SU-DHL-6 (cell line): ENCODE measurements around the gene INPP5A.

Source experiments
- H2AFZ ChIP-seq: fragments of 200-600 bp; sonication (generic); 2 replicates; pipeline ENCODE4 v1.6.1; 2014; ENCODE audit warnings: low read depth, mild to moderate bottlenecking, moderate library complexity, mixed read lengths, antibody characterized with exemption, low read length; ENCODE audit not compliant: severe bottlenecking
- H3F3A ChIP-seq: fragments of 200-600 bp; shearing (Covaris generic); 2 replicates; pipeline ENCODE4 v1.6.0; 2016; ENCODE audit warnings: antibody characterized with exemption, mild to moderate bottlenecking; ENCODE audit not compliant: insufficient read depth
- H3K27ac ChIP-seq: fragments of 200-600 bp; sonication (generic); 2 replicates; pipeline ENCODE4 v1.5.1; 2016; ENCODE audit warnings: low read depth, mild to moderate bottlenecking, low read length, moderate library complexity, mixed read lengths
- H3K27me3 ChIP-seq: fragments of 200-600 bp; sonication (generic), shearing (Covaris generic); 2 replicates; pipeline ENCODE4 v1.6.0; 2014; ENCODE audit warnings: mild to moderate bottlenecking, low read length
- H3K36me3 ChIP-seq: fragments of 200-600 bp; sonication (generic); 2 replicates; pipeline ENCODE4 v1.6.1; 2014; ENCODE audit warnings: mild to moderate bottlenecking, low read length, mixed read lengths
- H3K4me2 ChIP-seq: fragments of 300-600, 200-600 bp; shearing (Covaris generic), sonication (generic); 2 replicates; pipeline ENCODE4 v1.6.0; 2014; ENCODE audit warnings: low read length, low read depth, mild to moderate bottlenecking; ENCODE audit not compliant: poor library complexity, severe bottlenecking
- H3K4me3 ChIP-seq: fragments of 200-600 bp; sonication (generic); 2 replicates; pipeline ENCODE4 v1.5.1; 2014; ENCODE audit warnings: antibody characterized with exemption, low read length, mild to moderate bottlenecking, mixed read lengths; ENCODE audit not compliant: insufficient read depth, poor library complexity, severe bottlenecking
- H3K79me2 ChIP-seq: fragments of 200-600 bp; sonication (generic); 2 replicates; pipeline ENCODE4 v1.6.1; 2014; ENCODE audit warnings: mild to moderate bottlenecking, low read length, moderate library complexity; ENCODE audit not compliant: insufficient read depth
- H3K9ac ChIP-seq: fragments of 200-600 bp; sonication (generic); 2 replicates; pipeline ENCODE4 v1.7.0; 2014; ENCODE audit warnings: mild to moderate bottlenecking, low read length
- H3K9me2 ChIP-seq: fragments of 200-600 bp; sonication (generic); replicated peaks from 2 replicates; pipeline ENCODE4 v1.6.1; 2014; ENCODE audit warnings: low read length; ENCODE audit not compliant: insufficient read depth
- H3K9me3 ChIP-seq: fragments of 200-600 bp; sonication (generic); 2 replicates; pipeline ENCODE4 v1.6.1; 2014; ENCODE audit warnings: low read length, mixed read lengths; ENCODE audit not compliant: insufficient read depth
- H4K20me1 ChIP-seq: fragments of 200-600 bp; sonication (generic); 2 replicates; pipeline ENCODE4 v1.6.1; 2014; ENCODE audit warnings: low read depth, mild to moderate bottlenecking, antibody characterized with exemption, low read length, moderate library complexity, mixed read lengths
- CTCF ChIP-seq: fragments of 200-600 bp; sonication (generic); IDR thresholded peaks from one replicate; pipeline ENCODE4 v1.5.1; 2017; ENCODE audit warnings: antibody characterized with exemption, mild to moderate bottlenecking, low read length, moderate library complexity; ENCODE audit not compliant: insufficient read depth, poor library complexity, severe bottlenecking
- EZH2phosphoT487 ChIP-seq: fragments of 200-600 bp; sonication (generic), shearing (Covaris generic); conservative IDR thresholded peaks from 2 replicates; pipeline ENCODE4 v1.6.1; 2018; ENCODE audit warnings: mild to moderate bottlenecking, antibody characterized with exemption, low read length, moderate library complexity, mixed read lengths

Gene INPP5A

DNA sequence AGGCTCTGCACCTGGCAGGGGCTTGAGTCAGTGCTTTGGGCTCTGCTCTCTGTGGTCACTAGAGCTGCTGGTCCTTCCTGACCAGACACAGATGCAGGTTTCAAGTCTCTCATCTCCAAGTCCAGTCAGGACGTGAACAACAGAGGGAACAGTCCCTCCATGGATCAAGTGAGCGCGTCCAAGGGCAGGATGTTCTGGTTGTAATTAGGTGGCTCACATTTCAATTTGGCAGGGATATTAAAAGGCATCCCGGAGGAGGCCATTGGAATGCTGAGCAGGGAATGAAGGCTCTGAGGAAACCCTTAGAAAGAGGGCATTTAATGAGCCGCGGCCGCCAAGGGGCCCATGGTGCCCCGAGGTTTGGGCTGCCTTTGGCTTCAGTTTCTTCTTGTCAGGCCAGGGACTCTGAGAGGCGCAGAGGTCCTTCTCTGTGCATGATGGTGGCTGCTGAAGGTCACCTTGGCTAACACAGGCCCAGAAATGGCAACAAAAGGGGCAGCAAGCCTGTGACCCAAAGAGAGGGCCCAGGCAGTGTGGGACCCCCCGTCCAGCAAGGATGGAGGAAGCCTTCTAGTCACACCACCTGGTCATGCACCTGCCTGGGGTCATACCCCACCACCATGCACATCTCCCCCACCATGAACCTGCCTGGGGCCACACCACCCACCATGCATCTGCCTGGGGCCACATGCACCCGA lies 30.7 kb upstream of the INPP5A start:
- Histone ChIP-seq H3K4me2 (no peak overlapping the region), H3K27me3 (no peaks in the 10 kb centered on the region), H3K4me3 (no peak overlapping the region), H4K20me1 (no peaks in the 10 kb centered on the region), H3K79me2 (no peaks in the 10 kb centered on the region), H3K9ac (no peak overlapping the region), H3F3A (no peaks in the 10 kb centered on the region), H2AFZ (no peak overlapping the region), H3K36me3 (no peaks in the 10 kb centered on the region), H3K9me2 (no peaks in the 10 kb centered on the region), H3K9me3 (no peaks in the 10 kb centered on the region), H3K27ac (no peak overlapping the region)
- no peak for TF ChIP-seq EZH2phosphoT487
- TF ChIP-seq CTCF, result no peak

- Histone ChIP-seq H3K79me2 (no peaks in the 10 kb centered on the region), H3K27me3 (no peaks in the 10 kb centered on the region), H3K27ac (no peak overlapping the region), H4K20me1 (no peaks in the 10 kb centered on the region), H3K9me3 (no peaks in the 10 kb centered on the region), H3K9ac (no peak overlapping the region), H2AFZ (no peak overlapping the region), H3K4me3 (no peak overlapping the region), H3K36me3 (no peaks in the 10 kb centered on the region), H3K9me2 (no peaks in the 10 kb centered on the region), H3F3A (no peaks in the 10 kb centered on the region), H3K4me2 (no peak overlapping the region)
- TF ChIP-seq EZH2phosphoT487, result no peak
- TF ChIP-seq CTCF, result no peak
Observed at GRCh38 chr10:132507409-132507955, 30.1 kb upstream of the INPP5A start.

- H4K20me1 ChIP-seq, result no peaks in the 10 kb centered on the region
- H3K9ac ChIP-seq, result no peak overlapping the region
- H3K4me2 ChIP-seq, result no peak overlapping the region
- no peaks in the 10 kb centered on the region for H3K9me2 ChIP-seq
- H3K27me3 ChIP-seq, result no peaks in the 10 kb centered on the region
- no peaks in the 10 kb centered on the region for H3F3A ChIP-seq
- no peak overlapping the region for H2AFZ ChIP-seq
- H3K27ac ChIP-seq, result no peak overlapping the region
- no peaks in the 10 kb centered on the region for H3K9me3 ChIP-seq
- no peak overlapping the region for H3K4me3 ChIP-seq
- H3K36me3 ChIP-seq, result no peaks in the 10 kb centered on the region
- H3K79me2 ChIP-seq, result no peaks in the 10 kb centered on the region
- TF ChIP-seq EZH2phosphoT487, result no peak
- TF ChIP-seq CTCF, result no peak
Observed at GRCh38 chr10:132507956-132508490, 29.6 kb upstream of the INPP5A start.
